GM12891 (cell line): ENCODE measurements around the gene TSPY3.
"Not testable (repeated sequence)": the region's sequence is repeated elsewhere in the genome, so short reads cannot be mapped to it uniquely, and the experiment has no call there.

ENCODE experiments used
- POLR2A ChIP-seq: IDR thresholded peaks from 2 replicates; pipeline ENCODE4 v1.6.1; 2011; ENCODE audit warnings: low read depth, low read length, control low read depth
- SPI1 ChIP-seq: IDR thresholded peaks from 2 replicates; pipeline ENCODE4 v1.6.1; 2011; ENCODE audit warnings: low read depth, low read length, control low read depth

GRCh38 chrY:9396527-9396926 is 1.7 kb upstream of the TSPY3 start:
- not testable (repeated sequence) for TF ChIP-seq SPI1, POLR2A
